NCI-H1694 treated with DMSO at 0.1 percent for 48 hours (cell line): Measurements from ENCODE around the gene SLC38A4.
"Not testable (repeated sequence)": the region's sequence is repeated elsewhere in the genome, so short reads cannot be mapped to it uniquely, and the experiment has no call there.

Experiments used
- DNase-seq: peaks from one replicate; lab custom pipeline; 2025; lab: John Stamatoyannopoulos, UW

Gene SLC38A4

GRCh38 chr12:46777587-46777986 is 48.2 kb downstream of the SLC38A4 start:
- no peak for DNase-seq

GRCh38 chr12:46775796-46776195 is 50.0 kb downstream of the SLC38A4 start:
- no peak for DNase-seq

DNA sequence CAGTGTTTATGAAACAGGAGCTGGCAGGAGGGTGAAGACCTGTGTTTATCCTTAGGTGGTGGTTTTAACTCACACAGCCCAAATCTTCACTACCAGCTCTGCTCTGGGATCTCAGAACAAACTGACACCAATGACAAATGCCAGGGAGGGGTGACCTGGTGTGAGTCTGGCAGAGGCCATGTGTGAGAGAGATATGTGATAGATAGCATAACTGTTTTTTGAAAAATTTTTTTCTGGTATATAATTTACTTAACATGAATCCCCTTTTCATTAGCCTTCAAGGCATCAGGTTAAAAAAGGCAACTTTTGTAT is 51.5 kb downstream of the SLC38A4 start:
- no peak for DNase-seq

DNA sequence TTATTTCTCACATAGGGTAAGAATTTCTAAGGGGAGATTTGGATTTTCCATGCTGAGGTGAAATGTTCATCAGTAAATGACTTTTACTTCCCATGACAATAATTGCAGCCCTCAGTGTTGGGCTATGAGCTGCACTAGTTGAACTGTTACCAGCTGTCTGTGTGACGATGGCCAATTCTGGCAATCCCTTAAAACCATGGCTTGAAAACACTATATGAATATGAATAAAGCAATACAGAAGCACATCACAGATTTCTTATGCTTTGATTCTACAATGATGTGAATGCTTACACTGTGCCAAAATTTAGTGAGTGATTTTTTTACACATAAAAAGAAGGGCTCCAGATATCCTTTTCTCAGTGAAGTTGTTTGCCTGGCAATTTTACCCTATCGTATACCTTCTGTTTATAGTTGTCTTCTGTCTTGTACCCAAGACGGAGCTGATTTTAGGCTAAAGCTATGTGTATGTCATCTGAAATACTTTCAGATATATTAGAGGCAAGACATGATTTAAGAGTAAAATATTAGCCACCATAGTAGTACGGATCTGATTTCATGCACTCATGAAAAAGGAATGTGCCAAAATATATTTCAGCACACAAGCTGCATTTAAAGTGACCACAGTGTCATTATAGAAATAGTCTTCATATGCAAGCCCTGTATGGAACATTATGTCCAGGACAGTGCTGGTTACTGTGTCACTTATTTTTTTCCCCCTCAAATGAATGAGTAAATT is 52.0 kb downstream of the SLC38A4 start:
- no peak for DNase-seq

GRCh38 chr12:46771268-46771827 is 54.4 kb downstream of the SLC38A4 start:
- DNase-seq, result no peak

DNA sequence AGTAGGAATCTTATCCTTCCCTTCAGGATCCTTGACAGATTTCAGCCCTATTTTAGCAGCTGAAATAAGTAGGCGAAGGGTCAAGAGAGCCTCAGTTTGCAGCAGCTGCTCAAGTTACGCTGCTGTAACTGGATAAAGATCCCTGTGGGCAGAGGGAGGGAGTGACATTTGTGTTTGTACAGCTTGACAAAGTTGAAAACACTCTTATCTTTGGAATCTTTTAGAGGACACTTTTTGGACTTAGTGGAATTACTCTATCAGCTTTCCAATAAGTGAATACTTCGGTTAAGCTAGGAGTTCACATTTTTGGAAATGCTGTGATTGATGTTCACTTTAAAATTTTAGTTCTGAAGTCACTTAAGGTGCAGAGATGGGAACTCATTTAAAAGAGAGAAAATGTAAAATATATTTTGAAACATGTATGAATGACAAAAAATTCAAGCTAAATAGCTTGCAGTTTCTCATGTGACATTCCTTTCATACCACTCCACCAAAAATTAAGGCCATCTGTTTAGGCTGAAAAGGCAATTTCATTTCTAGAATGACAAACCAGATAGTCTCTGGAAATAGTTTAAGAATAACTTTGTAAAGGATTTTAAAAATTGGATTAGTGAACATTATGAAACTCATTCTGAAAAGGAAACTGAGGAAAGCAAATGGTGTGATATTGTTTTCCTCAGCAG is 55.2 kb downstream of the SLC38A4 start:
- no peak for DNase-seq

- no peak for DNase-seq
Measured at GRCh38 chr12:46764005-46764404, 61.8 kb downstream of the SLC38A4 start.

DNA sequence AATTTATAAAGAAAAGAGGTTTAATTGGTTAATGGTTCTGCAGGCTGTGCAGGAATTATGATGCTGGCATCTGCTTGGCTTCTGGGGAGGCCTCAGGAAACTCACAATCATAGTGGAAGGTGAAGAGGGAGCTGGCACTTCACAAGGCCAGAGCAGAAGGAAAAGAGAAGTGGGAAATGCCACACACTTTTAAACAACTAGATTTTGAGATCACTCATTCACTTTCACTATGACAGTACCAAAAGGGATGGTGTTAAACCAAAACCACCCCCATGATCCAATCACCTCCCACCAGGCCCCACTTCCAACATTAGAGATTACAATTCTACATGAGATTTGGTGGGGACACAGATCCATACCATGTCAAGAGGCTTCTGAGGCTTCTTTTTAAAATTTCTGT is 62.6 kb downstream of the SLC38A4 start:
- DNase-seq, result no peak

GRCh38 chr12:46754550-46754949 is 71.2 kb downstream of the SLC38A4 start:
- no peak for DNase-seq

DNA sequence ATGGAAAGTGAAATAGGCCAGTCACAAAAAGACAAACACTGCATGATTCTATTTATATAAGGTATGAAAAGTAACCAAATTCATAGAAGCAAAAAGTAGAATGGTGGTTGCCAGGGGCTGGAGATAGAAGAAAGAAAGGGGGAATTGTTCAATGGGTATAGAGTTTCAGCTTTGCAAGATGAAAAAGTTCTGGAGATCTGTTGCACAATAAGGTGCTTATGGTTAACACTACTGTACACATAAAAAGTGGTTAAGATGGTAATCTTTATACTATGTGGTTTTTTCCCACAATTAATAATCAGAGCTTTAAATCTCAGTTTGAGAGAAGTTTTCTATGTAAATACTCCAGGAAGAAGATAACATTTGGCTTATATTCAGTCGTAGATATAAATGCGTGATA is 73.4 kb downstream of the SLC38A4 start:
- DNase-seq, result no peak

- DNase-seq, result no peak
Measured at GRCh38 chr12:46751173-46751572, 74.6 kb downstream of the SLC38A4 start.

GRCh38 chr12:46749322-46749721 is 76.5 kb downstream of the SLC38A4 start:
- no peak for DNase-seq

- no peak for DNase-seq
Measured at GRCh38 chr12:46744283-46744682, 81.5 kb downstream of the SLC38A4 start.

- DNase-seq, result no peak
Measured at GRCh38 chr12:46743456-46743855, 82.3 kb downstream of the SLC38A4 start.

DNA sequence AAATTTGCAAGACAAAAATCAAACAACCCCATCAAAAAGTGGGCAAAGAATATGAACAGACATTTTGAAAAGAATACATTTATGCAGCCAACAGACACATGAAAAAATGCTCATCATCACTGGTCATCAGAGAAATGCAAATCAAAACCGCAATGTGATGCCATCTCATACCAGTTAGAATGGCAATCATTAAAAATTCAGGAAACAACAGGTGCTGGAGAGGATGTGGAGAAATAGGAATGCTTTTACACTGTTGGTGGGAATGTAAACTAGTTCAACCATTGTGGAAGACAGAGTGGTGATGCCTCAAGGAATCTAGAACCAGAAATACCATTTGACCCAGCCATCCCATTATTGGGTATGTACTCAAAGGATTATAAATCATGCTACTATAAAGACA is 83.5 kb downstream of the SLC38A4 start:
- not testable (repeated sequence) for DNase-seq

- no peak for DNase-seq
Measured at GRCh38 chr12:46725332-46725731, 100.5 kb downstream of the SLC38A4 start.

DNA sequence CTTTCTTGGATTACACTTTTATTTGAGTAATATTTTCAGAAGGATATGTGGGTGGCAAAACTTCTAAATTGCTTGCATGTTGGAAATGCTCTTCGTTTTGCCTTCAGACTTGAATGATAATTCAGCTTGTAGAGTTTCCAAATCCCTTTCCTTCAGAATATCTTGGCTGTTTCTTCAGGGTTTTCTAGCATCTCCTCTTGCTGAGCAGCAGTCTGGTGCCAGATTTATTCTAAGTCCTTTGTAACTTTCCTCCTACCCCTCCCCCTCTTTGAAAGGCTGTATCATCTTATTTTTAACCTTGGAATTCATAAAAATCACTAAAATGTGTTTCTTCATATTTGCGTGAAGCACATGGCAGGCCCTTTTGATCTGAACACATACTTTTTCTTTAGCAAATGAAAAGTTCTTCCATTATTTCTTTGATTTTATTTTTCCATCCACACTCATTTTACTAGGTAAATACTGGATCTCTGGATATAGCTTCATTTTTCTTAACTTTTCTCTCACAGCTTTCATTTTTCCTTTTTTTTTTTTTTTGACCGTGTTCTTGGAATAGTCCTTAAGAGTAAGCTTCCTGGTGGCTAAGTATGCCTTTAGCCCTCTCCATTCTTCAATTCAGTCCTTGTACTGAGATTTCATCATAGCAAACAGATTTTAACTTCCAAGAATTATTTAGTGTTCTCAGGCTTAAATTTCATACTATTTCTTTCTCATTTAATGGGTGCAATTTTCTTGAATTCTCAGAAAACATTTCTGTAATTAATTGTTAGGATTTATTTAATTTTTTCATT is 102.0 kb downstream of the SLC38A4 start:
- DNase-seq, result no peak

DNA sequence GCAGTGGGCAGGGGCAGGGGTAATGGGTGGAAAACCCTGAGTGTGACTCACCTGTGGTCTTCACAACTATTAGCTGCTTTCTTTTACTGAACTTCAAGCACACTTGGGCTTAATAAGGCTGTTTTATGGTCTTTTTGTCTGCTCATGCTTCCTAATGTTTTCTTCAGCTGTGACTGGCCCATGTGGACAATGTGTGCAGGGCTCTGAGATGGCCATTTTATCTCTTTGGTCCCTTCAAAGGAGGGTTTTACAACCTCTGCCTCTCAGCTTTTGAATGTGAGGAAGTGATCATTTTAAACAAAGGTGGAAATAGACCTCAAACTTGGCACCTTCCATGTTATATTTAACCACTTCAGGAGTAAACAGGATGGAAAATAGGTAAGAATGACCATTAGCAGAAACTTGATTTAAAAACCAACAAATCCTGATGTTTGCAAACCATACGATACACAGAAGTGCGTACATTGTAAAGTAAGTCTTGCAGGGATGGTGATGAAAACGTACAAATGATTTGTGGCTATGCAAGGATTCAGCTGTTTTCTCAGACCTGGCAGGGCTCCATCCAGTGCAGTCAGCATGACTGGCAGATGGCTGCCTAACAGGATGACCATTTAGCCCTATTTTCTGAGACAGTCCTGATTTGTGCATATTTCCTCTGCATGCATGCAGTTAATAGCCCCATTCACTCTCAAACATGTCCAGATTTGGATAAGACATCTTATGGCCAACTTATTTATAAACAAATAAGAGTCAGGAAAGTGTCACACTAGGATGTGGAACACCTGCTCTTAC is 103.2 kb downstream of the SLC38A4 start:
- DNase-seq, result no peak

GRCh38 chr12:46718495-46718894 is 107.3 kb downstream of the SLC38A4 start:
- DNase-seq, result no peak

DNA sequence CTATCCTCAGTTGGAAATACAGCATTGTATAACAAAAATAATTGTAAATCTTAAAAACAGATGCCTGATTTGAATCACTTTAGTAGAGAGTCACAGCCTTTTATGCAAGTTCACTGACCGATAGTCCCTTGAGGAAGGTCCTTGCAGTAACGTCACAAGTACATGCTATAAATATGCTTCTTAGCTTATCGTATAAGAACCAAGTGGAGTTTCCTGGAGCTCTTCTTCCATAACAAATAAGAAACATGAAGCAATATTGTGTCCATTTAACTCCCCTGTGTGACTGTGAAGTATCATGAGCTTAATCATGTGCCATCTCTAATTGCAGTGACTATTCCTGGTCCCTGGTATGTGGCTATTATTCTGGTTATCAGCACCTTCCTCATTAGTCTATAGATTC is 107.9 kb downstream of the SLC38A4 start:
- no peak for DNase-seq

- DNase-seq, result no peak
Measured at GRCh38 chr12:46717159-46717558, 108.6 kb downstream of the SLC38A4 start.
